Natural killer cell (primary cell): ENCODE results near the gene TRIM24. TPM values are rescaled to one million over a fixed set of nuclear protein-coding genes. Genes with fewer than 3 reads are reported as not detected.

Experiments
- ATAC-seq, 3 donors: fragments of 150-1000 bp in 2 of 3; fragments of 200-7000 bp in 1 of 3; cut with Tn5 transposase; 1 replicate in 1 of 3; 2 replicates in 2 of 3; pipeline ENCODE4 v1.10.0; 2021; ENCODE audit warnings: mild to moderate bottlenecking in 2 of 3, moderate library complexity in 2 of 3
- DNase-seq, 2 donors: peaks; one replicate each; pipeline versions ENCODE4 v3.0.0 to v3.0.0-alpha.2; 2013 to 2021; ENCODE audit warnings: mixed read lengths in 1 of 2
- H3K27ac ChIP-seq: one replicate; pipeline ENCODE4 v1.5.1; 2013; ENCODE audit warnings: mild to moderate bottlenecking, low read length
- H3K27me3 ChIP-seq: one replicate; pipeline ENCODE4 v1.6.1; 2013; ENCODE audit warnings: low read length; ENCODE audit not compliant: control insufficient read depth, insufficient read depth
- H3K36me3 ChIP-seq: one replicate; pipeline ENCODE4 v1.6.1; 2013; ENCODE audit warnings: low read length; ENCODE audit not compliant: control insufficient read depth, insufficient read depth
- H3K4me1 ChIP-seq: one replicate; pipeline ENCODE4 v1.6.1; 2013; ENCODE audit warnings: low read length; ENCODE audit not compliant: control insufficient read depth, insufficient read depth
- H3K4me3 ChIP-seq: one replicate; pipeline ENCODE4 v1.5.1; 2013; ENCODE audit warnings: low read length
- H3K9me3 ChIP-seq: one replicate; pipeline ENCODE4 v1.6.1; 2013; ENCODE audit warnings: low read length; ENCODE audit not compliant: control insufficient read depth, insufficient read depth
- H3K27ac Mint-ChIP-seq, 2 donors: one replicate each; pipeline ENCODE4 v1.8.0; 2022; ENCODE audit warnings: mild to moderate bottlenecking in 2 of 2, mixed read lengths in 2 of 2, moderate library complexity in 1 of 2
- H3K27me3 Mint-ChIP-seq, 2 donors: one replicate each; pipeline ENCODE4 v1.8.0; 2022; ENCODE audit warnings: low read depth in 2 of 2, mixed read lengths in 2 of 2
- H3K36me3 Mint-ChIP-seq: one replicate; pipeline ENCODE4 v1.8.0; 2022; ENCODE audit warnings: mixed read lengths
- H3K4me1 Mint-ChIP-seq, 2 donors: one replicate each; pipeline ENCODE4 v1.8.0; 2022; ENCODE audit warnings: mixed read lengths in 2 of 2
- H3K4me3 Mint-ChIP-seq: one replicate; pipeline ENCODE4 v1.8.0; 2022; ENCODE audit warnings: mild to moderate bottlenecking, moderate library complexity, mixed read lengths
- H3K9me3 Mint-ChIP-seq, 2 donors: one replicate each; pipeline ENCODE4 v1.8.0; 2022; ENCODE audit warnings: mixed read lengths in 2 of 2
- CTCF ChIP-seq: fragments of 200-600 bp; IDR thresholded peaks from one replicate; pipeline ENCODE4 v1.8.0; 2022; ENCODE audit warnings: antibody characterized with exemption
- WGBS: methylation state at CpG from one replicate; pipeline ENCODE4 v1.1.7; 2013; ENCODE audit warnings: missing lambda C conversion rate; ENCODE audit not compliant: insufficient coverage; 5-methylcytosine and 5-hydroxymethylcytosine counted together
- intact Hi-C: fragments of 100-400 bp; cut with micrococcal nuclease; formaldehyde crosslinking; loops from one replicate; pipeline ENCODE4 v1.14.2; 2022
- total RNA-seq, 4 donors: library from RNA; stranded (reverse); fragments of 120-200 nt in 1 of 4; gene quantifications; one replicate each; pipeline versions ENCODE4 v1.2.3 to v1.2.4, GENCODE V29; 2013 to 2022

Gene TRIM24
- total RNA-seq, 3 donors from 2014 or later (not counting 1 experiment from before 2014, with no cell fraction given) = 15.2 to 19.1 (median 18.9) TPM

DNA sequence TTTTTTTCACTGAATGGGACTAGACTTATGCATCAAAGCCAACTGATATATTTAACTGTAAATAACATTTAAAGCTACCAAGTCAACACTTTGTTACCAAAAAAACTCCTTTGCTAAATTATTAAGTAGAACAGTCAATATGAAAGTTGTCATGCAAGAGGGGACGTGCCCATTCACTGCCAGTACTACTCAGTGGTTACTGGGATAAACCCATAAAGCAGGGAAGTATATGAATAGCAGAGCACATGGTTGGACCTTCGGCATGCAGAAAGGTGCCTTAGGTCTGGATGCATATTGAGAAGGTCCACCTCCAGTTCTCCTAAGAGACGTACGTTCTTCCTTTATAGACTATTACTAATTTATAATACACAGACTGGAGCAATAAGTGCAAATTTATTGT, 121.0 kb downstream of the TRIM24 start:
- Histone ChIP-seq H3K36me3 (peaks cover 61% of the 10 kb centered on the region), H3K27ac (no peak overlapping the region), H3K9me3 (no peaks in the 10 kb centered on the region), H3K4me3 (no peak overlapping the region), H3K4me1 (no peaks in the 10 kb centered on the region), H3K27me3 (no peaks in the 10 kb centered on the region)
- no peak for ATAC-seq
- Mint-ChIP-seq H3K4me1 (no peaks in the 10 kb centered on the region), H3K27ac (no peak overlapping the region), H3K4me3 (no peak overlapping the region), H3K9me3 (no peaks in the 10 kb centered on the region), H3K27me3 (no peaks in the 10 kb centered on the region), H3K36me3 (peaks cover 40% of the 10 kb centered on the region)
- 89% methylated on average over 2 of the region's 4 CpGs for WGBS
- no peak for TF ChIP-seq CTCF
- intact Hi-C loops = no loop called here
- DNase-seq = no peak

- Histone ChIP-seq H3K4me3 (no peak overlapping the region), H3K9me3 (no peaks in the 10 kb centered on the region), H3K27ac (no peak overlapping the region), H3K27me3 (no peaks in the 10 kb centered on the region), H3K36me3 (peaks cover 47% of the 10 kb centered on the region), H3K4me1 (no peaks in the 10 kb centered on the region)
- ATAC-seq = no peak
- H3K27ac Mint-ChIP-seq = peak overlapping the region in 1 of 2 donors; percentile 24
- H3K36me3 Mint-ChIP-seq = peaks cover 19% of the 10 kb centered on the region
- no peak overlapping the region for H3K4me3 Mint-ChIP-seq
- no peaks in the 10 kb centered on the region for H3K4me1 Mint-ChIP-seq
- no peak for DNase-seq
- no peak for TF ChIP-seq CTCF
- intact Hi-C loops = no loop called here
- no peaks in the 10 kb centered on the region for H3K27me3 Mint-ChIP-seq
- H3K9me3 Mint-ChIP-seq = no peaks in the 10 kb centered on the region
Measured at GRCh38 chr7:138584283-138584682, 124.2 kb downstream of the TRIM24 start.

GRCh38 chr7:138584696-138585095, 124.6 kb downstream of the TRIM24 start:
- H3K4me1 ChIP-seq = no peaks in the 10 kb centered on the region
- no peak for TF ChIP-seq CTCF
- peak overlapping the region in 1 of 2 donors; percentile 24 for H3K27ac Mint-ChIP-seq
- peaks cover 16% of the 10 kb centered on the region for H3K36me3 Mint-ChIP-seq
- no peaks in the 10 kb centered on the region for H3K27me3 Mint-ChIP-seq
- no peaks in the 10 kb centered on the region for H3K9me3 ChIP-seq
- H3K4me3 ChIP-seq = no peak overlapping the region
- 90% methylated on average over 3 of the region's 4 CpGs for WGBS
- H3K36me3 ChIP-seq = peaks cover 43% of the 10 kb centered on the region
- H3K4me3 Mint-ChIP-seq = no peak overlapping the region
- no peak overlapping the region for H3K27ac ChIP-seq
- ATAC-seq (no peak), DNase-seq (no peak)
- no peaks in the 10 kb centered on the region for H3K27me3 ChIP-seq
- intact Hi-C loops = no loop called here
- no peaks in the 10 kb centered on the region for H3K9me3 Mint-ChIP-seq
- no peaks in the 10 kb centered on the region for H3K4me1 Mint-ChIP-seq

- Histone ChIP-seq H3K4me1 (no peaks in the 10 kb centered on the region), H3K4me3 (no peak overlapping the region), H3K27me3 (no peaks in the 10 kb centered on the region), H3K27ac (no peak overlapping the region), H3K9me3 (no peaks in the 10 kb centered on the region), H3K36me3 (peaks cover 36% of the 10 kb centered on the region)
- peaks cover 16% of the 10 kb centered on the region for H3K36me3 Mint-ChIP-seq
- H3K9me3 Mint-ChIP-seq = no peaks in the 10 kb centered on the region
- intact Hi-C loops = no loop called here
- H3K4me1 Mint-ChIP-seq = no peaks in the 10 kb centered on the region
- no peak overlapping the region for H3K27ac Mint-ChIP-seq
- WGBS = 89% methylated on average over 2 of the region's 5 CpGs
- no peaks in the 10 kb centered on the region for H3K27me3 Mint-ChIP-seq
- H3K4me3 Mint-ChIP-seq = no peak overlapping the region
- TF ChIP-seq CTCF = no peak
- no peak for ATAC-seq
- DNase-seq = no peak
Measured at GRCh38 chr7:138585283-138585993, 125.4 kb downstream of the TRIM24 start.
